Stimulated activated CD8-positive, alpha-beta memory T cell treated with anti-CD3 and anti-CD28 coated beads, Interleukin-7, amount 100 ng/mL, for 24 hours (primary cell): ENCODE data around the gene TBL1X.
"Not testable (repeated sequence)": the region's sequence is repeated elsewhere in the genome, so short reads cannot be mapped to it uniquely, and the experiment has no call there.

ENCODE experiments used
- DNase-seq: peaks from one replicate; pipeline ENCODE4 v3.0.0-alpha.2; 2020; ENCODE audit warnings: low read depth

The TBL1X gene

DNA sequence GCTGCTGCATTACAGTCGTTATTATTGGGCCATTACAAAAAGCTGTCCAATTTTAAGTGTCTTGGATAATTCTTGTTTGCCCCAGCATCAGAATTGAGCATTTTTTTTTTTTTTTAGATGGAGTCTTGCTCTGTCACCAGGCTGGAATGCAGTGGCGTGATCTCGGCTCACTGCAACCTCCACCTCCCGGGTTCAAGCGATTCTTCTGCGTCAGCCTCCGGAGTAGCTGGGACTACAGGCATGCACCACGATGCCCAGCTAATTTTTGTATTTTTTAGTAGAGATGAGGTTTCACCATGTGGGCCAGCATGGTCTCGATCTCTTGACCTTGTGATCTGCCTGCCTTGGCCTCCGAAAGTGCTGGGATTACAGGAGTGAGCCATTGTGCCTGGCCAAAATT, 71.3 kb downstream of the TBL1X start:
- DNase-seq = not testable (repeated sequence)

- no peak for DNase-seq
Measured at GRCh38 chrX:9537781-9538180, 72.9 kb downstream of the TBL1X start.

GRCh38 chrX:9538544-9539045, 73.7 kb downstream of the TBL1X start:
- DNase-seq = no peak

DNA sequence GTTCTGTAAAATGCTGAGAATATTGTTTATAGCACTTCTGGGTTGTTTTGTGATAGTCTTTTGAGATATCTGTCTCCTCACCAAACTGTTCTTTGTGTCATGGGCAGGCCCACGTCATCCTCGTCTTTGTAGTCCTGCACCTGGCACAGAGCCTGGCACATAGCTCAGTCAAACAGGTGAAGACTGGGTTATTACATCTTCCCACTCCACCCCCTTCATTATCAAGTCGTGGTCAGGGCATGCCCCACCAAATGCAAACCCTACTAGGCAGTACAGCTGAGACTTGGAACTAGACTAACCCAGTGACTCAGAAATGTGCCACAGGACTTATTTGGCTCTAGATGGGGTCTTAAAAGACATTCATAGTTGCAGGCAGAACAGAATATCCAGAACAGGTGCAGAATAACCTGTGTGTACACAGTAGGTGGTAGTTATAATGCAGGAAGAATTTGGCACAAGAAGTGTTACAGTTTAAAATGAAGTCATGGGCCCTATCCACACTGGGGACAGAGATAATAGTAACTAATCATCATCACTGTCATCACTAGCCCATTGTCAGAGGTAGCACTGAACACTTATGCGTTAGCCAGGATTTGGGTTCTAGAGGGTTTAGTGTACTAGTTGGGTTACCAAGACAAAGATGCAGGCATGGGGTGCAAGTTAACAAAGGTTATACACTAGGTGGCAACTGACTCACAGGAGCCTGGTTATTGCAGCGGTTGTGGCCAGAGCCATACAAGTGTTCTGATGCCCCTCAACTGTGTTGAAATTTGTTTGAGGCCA, 74.9 kb downstream of the TBL1X start:
- no peak for DNase-seq

GRCh38 chrX:9542106-9542760, 77.4 kb downstream of the TBL1X start:
- no peak for DNase-seq

DNA sequence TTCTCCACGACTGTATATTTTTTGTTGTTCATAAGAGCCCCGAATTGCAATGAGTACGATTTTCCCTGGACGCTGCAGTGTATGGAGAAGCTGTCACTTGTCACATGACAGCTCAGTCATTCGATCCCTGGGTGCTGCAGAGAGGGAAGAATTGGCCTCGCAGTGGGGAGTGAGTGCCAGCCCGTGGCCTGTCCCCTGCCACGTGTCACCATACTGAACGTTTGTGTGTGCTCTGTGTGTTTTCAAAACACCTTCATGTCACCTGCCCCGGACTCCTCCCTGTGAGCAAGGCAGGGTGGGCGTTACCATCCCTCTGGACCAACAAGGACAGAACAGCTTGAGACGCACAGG, 77.9 kb downstream of the TBL1X start:
- DNase-seq = no peak

- no peak for DNase-seq
Measured at GRCh38 chrX:9555354-9555753, 90.5 kb downstream of the TBL1X start.

DNA sequence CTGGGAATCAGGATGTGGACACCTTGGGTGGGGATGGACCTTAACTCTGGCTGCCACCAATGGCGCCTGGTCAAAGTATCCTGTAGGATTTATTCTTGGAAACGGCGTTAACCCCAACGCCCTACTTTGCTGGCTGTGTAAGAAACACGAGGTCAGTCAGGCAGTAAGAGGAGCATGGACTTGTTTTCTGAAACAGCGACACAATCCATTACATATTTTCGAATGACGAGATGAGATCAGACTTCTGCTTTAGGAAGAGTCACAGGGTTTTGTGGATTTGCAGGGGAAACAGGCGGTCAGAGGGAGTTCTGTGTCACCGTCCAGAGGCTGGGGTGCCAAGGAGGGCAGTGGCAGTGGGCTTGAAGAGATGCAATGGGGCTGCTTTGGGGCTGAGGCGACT, 92.2 kb downstream of the TBL1X start:
- no peak for DNase-seq

DNA sequence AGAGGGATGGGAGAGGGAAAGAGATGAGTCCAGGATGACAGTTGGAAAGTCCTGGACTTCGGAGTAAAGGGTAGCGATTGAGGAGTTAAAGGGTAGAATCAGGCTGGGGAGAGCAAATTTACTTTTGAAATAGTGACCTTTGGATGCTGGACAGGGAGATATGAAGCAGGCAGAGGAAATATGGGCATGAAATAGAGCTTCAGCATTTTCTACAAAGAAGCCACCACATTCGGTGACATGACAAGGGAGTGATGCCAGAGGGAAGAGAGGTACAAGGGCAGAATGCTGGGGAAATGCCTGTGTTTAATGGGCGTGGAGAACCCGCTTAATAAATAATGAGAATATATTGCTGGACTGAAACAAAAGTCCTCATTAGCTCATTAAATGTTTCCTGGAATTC, 92.7 kb downstream of the TBL1X start:
- DNase-seq = no peak

DNA sequence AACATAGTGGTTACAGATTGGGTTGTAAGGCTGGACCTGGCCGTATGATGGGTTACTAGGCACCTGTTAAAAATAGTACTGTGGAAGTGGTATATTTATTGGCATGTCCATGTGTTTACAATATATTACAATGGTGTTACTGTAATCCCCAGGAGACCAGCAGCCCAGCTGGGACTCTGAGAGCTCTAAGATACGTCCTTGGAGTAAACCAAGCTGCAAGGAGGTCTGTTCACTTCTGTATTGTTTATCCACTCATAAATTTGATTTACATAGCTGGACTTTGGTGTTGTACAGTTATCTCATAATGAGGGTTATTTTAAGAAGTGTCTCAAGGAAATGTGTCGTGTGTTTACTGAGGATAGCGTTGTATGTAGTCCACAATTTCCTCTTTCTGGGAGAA, 93.8 kb downstream of the TBL1X start:
- no peak for DNase-seq

- DNase-seq = no peak
Measured at GRCh38 chrX:9560219-9560618, 95.4 kb downstream of the TBL1X start.

GRCh38 chrX:9561199-9561598, 96.3 kb downstream of the TBL1X start:
- DNase-seq = no peak

DNA sequence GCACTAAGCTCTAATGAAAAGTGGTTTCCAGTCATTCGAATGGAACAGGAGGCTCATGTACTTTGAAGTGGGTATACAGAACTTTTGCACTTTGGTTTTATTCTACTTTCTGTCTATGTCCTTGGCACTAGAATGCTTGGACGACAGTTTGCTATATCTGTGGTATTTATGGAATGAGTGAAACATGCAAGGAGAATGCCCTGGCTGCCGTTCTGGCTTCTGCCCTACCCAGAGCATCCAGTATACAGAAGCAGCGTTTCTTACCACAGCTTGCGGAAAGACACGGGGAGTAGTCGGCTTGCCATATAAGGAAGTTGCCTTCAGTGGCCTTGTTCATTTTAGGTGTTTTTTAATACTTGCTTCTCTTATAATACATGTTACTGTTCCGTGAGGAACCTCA, 98.0 kb downstream of the TBL1X start:
- DNase-seq = no peak

- no peak for DNase-seq
Measured at GRCh38 chrX:9566150-9566621, 101.3 kb downstream of the TBL1X start.

- no peak for DNase-seq
Measured at GRCh38 chrX:9569876-9570301, 105.0 kb downstream of the TBL1X start.

- DNase-seq = no peak
Measured at GRCh38 chrX:9573282-9574106, 108.6 kb downstream of the TBL1X start.

DNA sequence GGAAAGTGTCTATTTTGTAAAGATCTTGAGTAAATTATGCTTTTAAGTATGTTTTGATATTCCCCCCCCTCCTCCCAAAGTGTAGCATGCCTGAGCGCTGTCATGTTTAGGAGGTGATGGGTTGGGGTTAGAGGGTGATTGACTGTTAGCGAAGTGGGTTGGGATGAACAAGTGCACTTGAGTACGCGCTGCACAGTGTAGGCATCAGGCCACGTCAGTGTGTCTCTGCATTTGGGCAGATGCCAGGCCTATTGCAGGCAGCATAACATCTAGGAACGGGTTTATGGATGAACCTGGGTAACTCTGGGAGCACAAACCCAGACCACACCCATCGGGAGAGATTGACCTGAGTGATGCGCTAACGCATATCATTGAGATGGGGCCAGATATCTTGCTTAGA, 111.2 kb downstream of the TBL1X start:
- DNase-seq = no peak

GRCh38 chrX:9577555-9577954, 112.7 kb downstream of the TBL1X start:
- no peak for DNase-seq

- DNase-seq = no peak
Measured at GRCh38 chrX:9578083-9578779, 113.4 kb downstream of the TBL1X start.

GRCh38 chrX:9581771-9582385, 117.0 kb downstream of the TBL1X start:
- DNase-seq = no peak

DNA sequence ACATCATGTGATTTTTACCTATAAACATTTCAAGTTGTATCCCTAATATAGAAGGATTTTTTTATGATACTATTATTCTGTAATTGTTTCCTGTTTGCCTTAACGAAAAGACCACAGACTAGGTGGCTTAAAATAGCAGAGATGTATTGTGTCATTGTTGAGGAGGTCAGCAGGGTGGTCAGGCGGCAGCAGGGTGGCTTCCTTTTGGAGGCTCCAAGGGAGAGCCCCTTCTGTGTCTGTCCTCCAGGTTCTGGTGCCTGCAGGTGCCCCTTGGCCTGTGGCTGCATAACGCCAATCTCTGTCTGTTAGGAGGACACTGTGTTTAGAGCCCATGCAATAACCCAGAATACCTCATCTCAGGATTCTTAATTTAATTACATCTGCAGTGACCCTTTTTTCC, 118.1 kb downstream of the TBL1X start:
- DNase-seq = no peak

DNA sequence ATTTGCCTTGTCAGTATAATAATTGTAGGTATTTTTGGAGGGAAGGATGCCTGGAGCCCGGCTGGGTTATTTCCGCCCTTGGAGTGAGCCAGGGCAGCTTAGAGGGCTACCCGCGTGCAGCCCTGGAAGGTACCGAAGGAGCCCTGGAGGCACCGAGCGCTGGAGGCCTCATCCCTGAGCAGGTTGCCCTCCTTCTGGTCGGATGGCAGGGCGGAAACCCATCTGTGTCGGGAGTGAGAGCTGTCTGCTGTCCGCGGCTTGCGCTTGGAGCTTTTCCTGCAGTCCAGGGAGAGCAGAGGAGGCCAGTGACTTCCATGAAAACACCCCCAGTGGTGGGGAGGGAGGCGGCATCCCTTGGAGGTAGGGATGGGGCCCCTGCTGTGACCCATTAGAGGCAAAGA, 122.1 kb downstream of the TBL1X start:
- DNase-seq = no peak
